ENCODE results near the gene GCSAML. TPM values are rescaled to one million over a fixed set of nuclear protein-coding genes. Genes with fewer than 3 reads are reported as not detected.

The GCSAML gene
- total RNA-seq (2021; ENCODE audit: unreplicated experiment), result not detected
- not detected in 2 replicates for polyA plus RNA-seq (2012)
- not detected for Bru-seq, nascent RNA
- not detected for BruChase-seq, experiment 1, labeled RNA remaining after a 6-hour chase
- BruChase-seq, experiment 2, labeled RNA remaining after a 2-hour chase, result not detected
- long read RNA-seq, result 0 reads

DNA sequence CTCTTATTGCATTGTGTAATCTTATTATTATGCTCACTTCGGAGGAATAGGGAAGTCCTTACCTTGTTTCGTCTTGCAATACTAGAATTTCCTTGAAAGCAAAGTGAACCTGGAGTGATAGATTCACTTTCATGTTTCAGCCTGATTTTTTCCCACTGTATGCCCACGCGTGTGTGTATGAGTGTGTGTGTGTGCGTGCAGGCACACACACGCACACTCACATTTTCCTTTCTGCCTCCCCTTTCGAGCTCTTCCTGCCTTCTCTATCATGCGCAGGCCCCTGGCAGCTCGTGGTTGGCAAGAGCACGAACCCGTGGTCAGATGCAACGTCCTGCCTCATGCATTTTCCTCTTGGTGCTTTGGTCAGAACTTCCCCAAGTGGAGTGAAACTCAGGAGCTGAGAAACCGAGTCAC is at the start of gene GCSAML:
Gene GCSAML (plus strand): TSS at position 366 of the 414 bp plus-strand sequence. CDS start 58 bp downstream, outside the sequence.
- no peak for DNase-seq (ENCODE audit: low read depth, low spot score)
- ChIA-PET RAD21 (ENCODE audit: low non-redundant PET in 1 of 2, low total read pairs in 2 of 2, uncharacterized antibody in 2 of 2, unreplicated experiment in 2 of 2) (no interaction called here), POLR2A (no interaction called here), CTCF (no interaction called here)
- no peaks in the 10 kb centered on the region for H3K79me2 ChIP-seq (ENCODE audit: insufficient read depth, low read length)
- no peaks in the 10 kb centered on the region for H3K27me3 ChIP-seq (ENCODE audit: insufficient read depth, low read length)
- no peak within 1 kb of the TSS for H3K4me2 ChIP-seq (ENCODE audit: low read length)
- H3K9ac ChIP-seq (ENCODE audit: low read length), result no peak within 1 kb of the TSS
- no peaks in the 10 kb centered on the region; a peak in 1 of 4 replicates for H3K9me3 ChIP-seq (ENCODE audit: control insufficient read depth in 1 of 2, insufficient read depth in 1 of 2, low read depth in 1 of 2, low read length in 2 of 2)
- H3K27ac ChIP-seq (ENCODE audit: low read depth, low read length), result no peak within 1 kb of the TSS
- H4K20me1 ChIP-seq (ENCODE audit: insufficient read depth), result no peaks in the 10 kb centered on the region
- no peak within 1 kb of the TSS for H3K4me3 ChIP-seq (replicated peaks in 1 of 2; ENCODE audit: low read depth in 1 of 2, low read length in 2 of 2)
- ATAC-seq, result no peak
- no peaks in the 10 kb centered on the region for H3K4me1 ChIP-seq (ENCODE audit: control insufficient read depth in 1 of 2, insufficient read depth in 2 of 2, low read length in 2 of 2)
- TF ChIP-seq SRF (IDR thresholded peaks at IDR 0.05; ENCODE audit: low read depth) (no peak), RAD21 (IDR thresholded peaks at IDR 0.05; ENCODE audit: low read depth) (no peak), POLR2A (IDR thresholded peaks at IDR 0.05; ENCODE audit: borderline replicate concordance, extremely low read depth, insufficient read depth, insufficient read length) (no peak), EZH2phosphoT487 (IDR thresholded peaks at IDR 0.05; ENCODE audit: borderline replicate concordance) (no peak), SP1 (IDR thresholded peaks at IDR 0.05; ENCODE audit: low read depth) (no peak), REST (IDR thresholded peaks at IDR 0.05; ENCODE audit: low read depth) (no peak), ATF3 (IDR thresholded peaks at IDR 0.05) (no peak), YY1 (IDR thresholded peaks at IDR 0.05; ENCODE audit: extremely low read depth, insufficient replicate concordance, low read depth, low read length) (no peak), ZFX (IDR thresholded peaks at IDR 0.05) (no peak), POLR2AphosphoS5 (IDR thresholded peaks at IDR 0.05; ENCODE audit: low read depth, low read length) (no peak)
- TF ChIP-seq, protein P1, sequence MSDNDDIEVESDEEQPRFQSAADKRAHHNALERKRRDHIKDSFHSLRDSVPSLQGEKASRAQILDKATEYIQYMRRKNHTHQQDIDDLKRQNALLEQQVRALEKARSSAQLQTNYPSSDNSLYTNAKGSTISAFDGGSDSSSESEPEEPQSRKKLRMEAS (IDR thresholded peaks at IDR 0.05), result no peak
- intact Hi-C loops (cut with micrococcal nuclease), result no loop called here
- H3K36me3 ChIP-seq (ENCODE audit: control insufficient read depth in 1 of 2, insufficient read depth in 2 of 2, low read length in 2 of 2), result no peaks in the 10 kb centered on the region
- H2AFZ ChIP-seq (ENCODE audit: low read depth, low read length, poor library complexity, severe bottlenecking), result no peak within 1 kb of the TSS
- no TSS peak for BruUV-seq (replicated peaks)
- no peaks in the 10 kb centered on the region for H3K9me2 ChIP-seq (ENCODE audit: insufficient read depth)

Data from HCT116 (cell line).